HepG2 (cell line): Measurements from ENCODE around the gene LRP5. TPM values are rescaled to one million over a fixed set of nuclear protein-coding genes. Genes with fewer than 3 reads are reported as not detected.

Source experiments
- CENPT ChIP-seq: sonication (generic); formaldehyde crosslinking; IDR thresholded peaks from 2 replicates; pipeline ENCODE4 v1.8.0; 2022; ENCODE audit warnings: low read depth, mild to moderate bottlenecking, moderate library complexity, missing genetic modification reagents
- DR1 ChIP-seq: sonication (generic); formaldehyde crosslinking; IDR thresholded peaks from 2 replicates; pipeline ENCODE4 v1.8.0; 2021; ENCODE audit warnings: mild to moderate bottlenecking, missing genetic modification reagents, inconsistent platforms
- FOXJ3 ChIP-seq: sonication (generic); formaldehyde crosslinking; IDR thresholded peaks from 2 replicates; pipeline ENCODE4 v1.4.0; 2020; ENCODE audit warnings: missing genetic modification reagents, mild to moderate bottlenecking, borderline replicate concordance
- GATAD2A ChIP-seq: IDR thresholded peaks from 2 replicates; pipeline ENCODE4 v1.6.1; 2016
- ISL2 ChIP-seq: sonication (generic); formaldehyde crosslinking; IDR thresholded peaks from 2 replicates; pipeline ENCODE4 v1.5.0; 2020; ENCODE audit warnings: missing genetic modification reagents
- NAIF1 ChIP-seq: sonication (generic); formaldehyde crosslinking; IDR thresholded peaks from 2 replicates; pipeline ENCODE4 v1.5.0; 2020; ENCODE audit warnings: mild to moderate bottlenecking, missing genetic modification reagents, borderline replicate concordance
- SAFB2 ChIP-seq: sonication (generic); formaldehyde crosslinking; IDR thresholded peaks from 2 replicates; pipeline ENCODE4 v1.5.1; 2020; ENCODE audit warnings: missing genetic modification reagents, low read depth, mild to moderate bottlenecking, borderline replicate concordance
- ZBTB1 ChIP-seq: sonication (generic); formaldehyde crosslinking; IDR thresholded peaks from 2 replicates; pipeline ENCODE4 v1.4.0; 2020; ENCODE audit warnings: missing genetic modification reagents, borderline replicate concordance
- ZBTB3 ChIP-seq: sonication (generic); formaldehyde crosslinking; IDR thresholded peaks from 2 replicates; pipeline ENCODE4 v1.4.0; 2020; ENCODE audit warnings: low read depth, mild to moderate bottlenecking, moderate library complexity, missing genetic modification reagents, borderline replicate concordance
- ZBTB8A ChIP-seq: sonication (generic); formaldehyde crosslinking; IDR thresholded peaks from 2 replicates; pipeline ENCODE4 v1.4.0; 2020; ENCODE audit warnings: mild to moderate bottlenecking, low read depth, missing genetic modification reagents, borderline replicate concordance
- ZFP1 ChIP-seq: IDR thresholded peaks from 2 replicates; pipeline ENCODE4 v1.6.1; 2016
- ZNF296 ChIP-seq: sonication (generic); formaldehyde crosslinking; conservative IDR thresholded peaks from 2 replicates; pipeline ENCODE4 v1.5.0; 2020; ENCODE audit warnings: mild to moderate bottlenecking, missing genetic modification reagents
- ZNF337 ChIP-seq: sonication (generic); formaldehyde crosslinking; IDR thresholded peaks from 2 replicates; pipeline ENCODE4 v1.5.1; 2020; ENCODE audit warnings: missing genetic modification reagents, low read depth, mild to moderate bottlenecking, borderline replicate concordance
- ZNF430 ChIP-seq: sonication (generic); formaldehyde crosslinking; IDR thresholded peaks from 2 replicates; pipeline ENCODE4 v1.9.0; 2021; ENCODE audit warnings: mild to moderate bottlenecking, missing genetic modification reagents
- ZNF891 ChIP-seq: sonication (generic); formaldehyde crosslinking; IDR thresholded peaks from 2 replicates; pipeline ENCODE4 v1.5.0; 2020; ENCODE audit warnings: mild to moderate bottlenecking, missing genetic modification reagents
- ZSCAN9 ChIP-seq: IDR thresholded peaks from 2 replicates; pipeline ENCODE4 v1.6.1; 2016; ENCODE audit warnings: borderline replicate concordance
- polyA plus RNA-seq, 8 experiments: library from polyadenylated mRNA; depleted of rRNA in 3 of 8; stranded (reverse) in 7 of 8; unstranded in 1 of 8; fragments of >200 nt; fragmentation: Illumina TruSeq in 4 of 8; extraction: Trizol in 4 of 8; gene quantifications; 2 replicates each; pipeline versions ENCODE4 v1.2.1 to v1.2.3, GENCODE V29; 2011 to 2016; ENCODE audit warnings: low read depth in 4 of 8, missing spikeins in 1 of 8, mixed read lengths in 1 of 8; ENCODE audit not compliant: insufficient read depth in 1 of 8
- total RNA-seq, 5 experiments: library from RNA; depleted of rRNA; stranded (reverse); fragments of >200 nt; fragmentation: Illumina TruSeq; extraction: Trizol; gene quantifications; 2 replicates each; pipeline ENCODE4 v1.2.3, GENCODE V29; 2016; ENCODE audit warnings: low read depth in 1 of 5
- TF ChIP-seq, protein P1 (sequence below): sonication (generic); formaldehyde crosslinking; IDR thresholded peaks from 2 replicates; pipeline ENCODE4 v1.4.0; 2020; ENCODE audit warnings: missing genetic modification reagents
- TF ChIP-seq, protein P2 (sequence below): sonication (generic); formaldehyde crosslinking; IDR thresholded peaks from 2 replicates; pipeline ENCODE4 v1.4.0; 2020; ENCODE audit warnings: missing genetic modification reagents, mild to moderate bottlenecking, borderline replicate concordance
- TF ChIP-seq, protein P3 (sequence below): sonication (generic); formaldehyde crosslinking; IDR thresholded peaks from 2 replicates; pipeline ENCODE4 v1.9.0; 2021; ENCODE audit warnings: missing genetic modification reagents, mild to moderate bottlenecking, borderline replicate concordance
- TF ChIP-seq, protein P4 (sequence below): sonication (generic); formaldehyde crosslinking; IDR thresholded peaks from 2 replicates; pipeline ENCODE4 v1.8.1; 2023; ENCODE audit warnings: missing genetic modification reagents, mild to moderate bottlenecking, borderline replicate concordance
- TF ChIP-seq, protein P5 (sequence below): fragments of 450-650 bp; IDR thresholded peaks from 2 replicates; pipeline ENCODE4 v1.6.1; 2017

LRP5 gene
- total and polyA plus RNA-seq, 2 of the 13 experiments (the other 11 are each of a cell fraction or from before 2014, with no cell fraction given): 40.4 to 64.0 TPM

DNA sequence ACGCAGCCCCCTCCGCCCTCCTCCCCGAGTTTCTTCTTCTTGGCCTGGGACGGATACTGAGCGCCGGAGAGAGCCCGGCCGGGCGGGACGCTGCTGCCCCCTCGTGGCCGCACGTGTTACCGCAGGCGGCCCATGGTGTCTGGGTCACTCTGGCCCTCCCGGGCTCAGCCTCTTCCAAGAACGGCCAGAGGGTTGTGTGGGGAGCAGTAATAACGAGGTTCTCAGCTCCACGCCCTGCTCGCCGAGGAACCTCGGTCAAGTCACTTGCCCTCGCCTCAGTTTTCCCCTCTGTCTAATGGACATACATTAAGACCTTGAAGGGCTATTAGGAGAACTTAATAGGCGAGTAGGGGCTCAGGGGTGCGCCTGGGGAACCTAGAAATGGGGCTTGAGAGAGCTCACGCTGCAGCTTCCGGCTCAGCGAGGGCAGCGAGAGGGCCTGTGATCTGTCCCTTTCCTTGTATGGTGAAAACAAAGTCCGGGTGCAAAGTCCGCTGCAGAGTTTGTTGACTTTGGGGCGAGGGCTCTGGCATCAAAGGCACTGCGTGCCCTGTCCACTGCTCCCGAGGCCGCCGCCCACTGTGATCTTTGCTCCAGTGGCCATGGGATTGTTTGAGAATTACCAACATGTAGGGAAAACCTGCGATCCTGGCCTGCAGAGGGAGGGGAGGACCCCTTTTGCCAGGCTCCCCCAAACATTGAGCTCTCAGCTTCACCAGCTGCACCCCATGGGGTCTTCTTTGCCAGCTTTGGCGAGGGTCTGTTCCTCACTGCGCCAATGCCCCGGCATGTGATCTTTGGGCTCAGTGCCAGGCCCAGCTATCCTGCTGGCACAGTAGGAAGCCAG, 14.4 kb upstream of the LRP5 start (continued):
- TF ChIP-seq, protein P1, sequence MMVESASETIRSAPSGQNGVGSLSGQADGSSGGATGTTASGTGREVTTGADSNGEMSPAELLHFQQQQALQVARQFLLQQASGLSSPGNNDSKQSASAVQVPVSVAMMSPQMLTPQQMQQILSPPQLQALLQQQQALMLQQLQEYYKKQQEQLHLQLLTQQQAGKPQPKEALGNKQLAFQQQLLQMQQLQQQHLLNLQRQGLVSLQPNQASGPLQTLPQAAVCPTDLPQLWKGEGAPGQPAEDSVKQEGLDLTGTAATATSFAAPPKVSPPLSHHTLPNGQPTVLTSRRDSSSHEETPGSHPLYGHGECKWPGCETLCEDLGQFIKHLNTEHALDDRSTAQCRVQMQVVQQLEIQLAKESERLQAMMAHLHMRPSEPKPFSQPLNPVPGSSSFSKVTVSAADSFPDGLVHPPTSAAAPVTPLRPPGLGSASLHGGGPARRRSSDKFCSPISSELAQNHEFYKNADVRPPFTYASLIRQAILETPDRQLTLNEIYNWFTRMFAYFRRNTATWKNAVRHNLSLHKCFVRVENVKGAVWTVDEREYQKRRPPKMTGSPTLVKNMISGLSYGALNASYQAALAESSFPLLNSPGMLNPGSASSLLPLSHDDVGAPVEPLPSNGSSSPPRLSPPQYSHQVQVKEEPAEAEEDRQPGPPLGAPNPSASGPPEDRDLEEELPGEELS: peak; percentile 90
- peak; percentile 63; the same call in 1 of the 2 replicates for TF ChIP-seq ZBTB8A (CRISPR knock-in tag)
- TF ChIP-seq NAIF1 (CRISPR knock-in tag): peak; percentile 72; the same call in 1 of the 2 replicates
- TF ChIP-seq ZBTB1 (CRISPR knock-in tag): no peak
- TF ChIP-seq CENPT: no peak
- no peak for TF ChIP-seq SAFB2 (CRISPR knock-in tag)
- TF ChIP-seq, protein P2, sequence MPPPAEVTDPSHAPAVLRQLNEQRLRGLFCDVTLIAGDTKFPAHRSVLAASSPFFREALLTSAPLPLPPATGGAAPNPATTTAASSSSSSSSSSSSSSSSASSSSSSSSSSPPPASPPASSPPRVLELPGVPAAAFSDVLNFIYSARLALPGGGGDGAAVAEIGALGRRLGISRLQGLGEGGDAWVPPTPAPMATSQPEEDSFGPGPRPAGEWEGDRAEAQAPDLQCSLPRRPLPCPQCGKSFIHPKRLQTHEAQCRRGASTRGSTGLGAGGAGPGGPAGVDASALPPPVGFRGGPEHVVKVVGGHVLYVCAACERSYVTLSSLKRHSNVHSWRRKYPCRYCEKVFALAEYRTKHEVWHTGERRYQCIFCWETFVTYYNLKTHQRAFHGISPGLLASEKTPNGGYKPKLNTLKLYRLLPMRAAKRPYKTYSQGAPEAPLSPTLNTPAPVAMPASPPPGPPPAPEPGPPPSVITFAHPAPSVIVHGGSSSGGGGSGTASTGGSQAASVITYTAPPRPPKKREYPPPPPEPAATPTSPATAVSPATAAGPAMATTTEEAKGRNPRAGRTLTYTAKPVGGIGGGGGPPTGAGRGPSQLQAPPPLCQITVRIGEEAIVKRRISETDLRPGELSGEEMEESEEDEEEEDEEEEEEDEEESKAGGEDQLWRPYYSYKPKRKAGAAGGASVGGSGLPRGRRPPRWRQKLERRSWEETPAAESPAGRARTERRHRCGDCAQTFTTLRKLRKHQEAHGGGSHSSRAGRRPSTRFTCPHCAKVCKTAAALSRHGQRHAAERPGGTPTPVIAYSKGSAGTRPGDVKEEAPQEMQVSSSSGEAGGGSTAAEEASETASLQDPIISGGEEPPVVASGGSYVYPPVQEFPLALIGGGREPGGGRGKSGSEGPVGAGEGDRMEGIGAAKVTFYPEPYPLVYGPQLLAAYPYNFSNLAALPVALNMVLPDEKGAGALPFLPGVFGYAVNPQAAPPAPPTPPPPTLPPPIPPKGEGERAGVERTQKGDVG: peak; percentile 87
- TF ChIP-seq, protein P3, sequence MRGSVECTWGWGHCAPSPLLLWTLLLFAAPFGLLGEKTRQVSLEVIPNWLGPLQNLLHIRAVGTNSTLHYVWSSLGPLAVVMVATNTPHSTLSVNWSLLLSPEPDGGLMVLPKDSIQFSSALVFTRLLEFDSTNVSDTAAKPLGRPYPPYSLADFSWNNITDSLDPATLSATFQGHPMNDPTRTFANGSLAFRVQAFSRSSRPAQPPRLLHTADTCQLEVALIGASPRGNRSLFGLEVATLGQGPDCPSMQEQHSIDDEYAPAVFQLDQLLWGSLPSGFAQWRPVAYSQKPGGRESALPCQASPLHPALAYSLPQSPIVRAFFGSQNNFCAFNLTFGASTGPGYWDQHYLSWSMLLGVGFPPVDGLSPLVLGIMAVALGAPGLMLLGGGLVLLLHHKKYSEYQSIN (CRISPR knock-in tag): 0 out of 2 replicates have a peak, but pooled peaks have one; percentile 13
- TF ChIP-seq ZNF337 (CRISPR knock-in tag): peak; percentile 89
- TF ChIP-seq, protein P4, sequence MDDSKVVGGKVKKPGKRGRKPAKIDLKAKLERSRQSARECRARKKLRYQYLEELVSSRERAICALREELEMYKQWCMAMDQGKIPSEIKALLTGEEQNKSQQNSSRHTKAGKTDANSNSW (CRISPR knock-in tag): no peak
- peak; percentile 97; the same call in 1 of the 2 replicates for TF ChIP-seq ZNF296 (CRISPR knock-in tag)
- peak; percentile 56; the same call in 1 of the 2 replicates for TF ChIP-seq DR1
- peak; percentile 69; the same call in 1 of the 2 replicates for TF ChIP-seq ZFP1 (CRISPR knock-in tag)
- peak; percentile 91; the same call in 1 of the 2 replicates for TF ChIP-seq FOXJ3 (CRISPR knock-in tag)
- peak; percentile 99 for TF ChIP-seq ZBTB3 (CRISPR knock-in tag)
- peak; percentile 96; the same call in 1 of the 2 replicates for TF ChIP-seq ZNF430 (CRISPR knock-in tag)
- TF ChIP-seq GATAD2A: peak; percentile 91
- peak; percentile 65; the same call in 1 of the 2 replicates for TF ChIP-seq ZSCAN9 (CRISPR knock-in tag)
- TF ChIP-seq, protein P5, sequence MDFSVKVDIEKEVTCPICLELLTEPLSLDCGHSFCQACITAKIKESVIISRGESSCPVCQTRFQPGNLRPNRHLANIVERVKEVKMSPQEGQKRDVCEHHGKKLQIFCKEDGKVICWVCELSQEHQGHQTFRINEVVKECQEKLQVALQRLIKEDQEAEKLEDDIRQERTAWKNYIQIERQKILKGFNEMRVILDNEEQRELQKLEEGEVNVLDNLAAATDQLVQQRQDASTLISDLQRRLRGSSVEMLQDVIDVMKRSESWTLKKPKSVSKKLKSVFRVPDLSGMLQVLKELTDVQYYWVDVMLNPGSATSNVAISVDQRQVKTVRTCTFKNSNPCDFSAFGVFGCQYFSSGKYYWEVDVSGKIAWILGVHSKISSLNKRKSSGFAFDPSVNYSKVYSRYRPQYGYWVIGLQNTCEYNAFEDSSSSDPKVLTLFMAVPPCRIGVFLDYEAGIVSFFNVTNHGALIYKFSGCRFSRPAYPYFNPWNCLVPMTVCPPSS: no peak
- TF ChIP-seq ZNF891 (CRISPR knock-in tag): peak; percentile 82
- TF ChIP-seq ISL2 (CRISPR knock-in tag): peak; percentile 83; the same call in 1 of the 2 replicates
